Occipital lobe (tissue), 2 donors: ENCODE data around the gene CLDN1. TPM values are rescaled to one million over a fixed set of nuclear protein-coding genes. Genes with fewer than 3 reads are reported as not detected.
"Not testable (repeated sequence)": the region's sequence is repeated elsewhere in the genome, so short reads cannot be mapped to it uniquely, and the experiment has no call there.

Source experiments
- DNase-seq: peaks from one replicate; lab custom pipeline; 2025; lab: John Stamatoyannopoulos, UW
- total RNA-seq: library from RNA; depleted of rRNA; stranded (reverse); fragments of >200 nt; gene quantifications from one replicate; pipeline ENCODE4 v1.2.3, GENCODE V29; 2014

CLDN1 gene
- total RNA-seq, 1 donor from 2014 or later = 1.6 TPM

DNA sequence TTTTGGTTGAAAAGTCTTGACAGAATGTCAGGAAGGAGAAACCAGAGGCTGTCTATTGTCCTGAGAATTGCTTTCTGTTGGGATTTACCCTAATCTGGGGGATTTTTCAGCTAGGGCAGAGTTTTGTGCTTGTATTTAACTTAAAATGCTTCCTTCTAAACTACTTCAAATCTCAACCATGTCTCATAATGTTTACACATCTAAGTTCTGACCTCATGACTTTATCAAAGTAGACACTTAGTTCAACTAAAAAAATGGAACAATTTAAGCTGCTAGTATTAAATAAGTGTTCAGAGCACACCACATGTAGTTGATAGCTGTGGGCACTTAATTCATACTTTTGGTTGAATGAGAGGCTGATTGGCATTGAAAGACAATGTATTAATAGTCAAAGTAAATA, 28.2 kb downstream of the CLDN1 start:
- no peak for DNase-seq

DNA sequence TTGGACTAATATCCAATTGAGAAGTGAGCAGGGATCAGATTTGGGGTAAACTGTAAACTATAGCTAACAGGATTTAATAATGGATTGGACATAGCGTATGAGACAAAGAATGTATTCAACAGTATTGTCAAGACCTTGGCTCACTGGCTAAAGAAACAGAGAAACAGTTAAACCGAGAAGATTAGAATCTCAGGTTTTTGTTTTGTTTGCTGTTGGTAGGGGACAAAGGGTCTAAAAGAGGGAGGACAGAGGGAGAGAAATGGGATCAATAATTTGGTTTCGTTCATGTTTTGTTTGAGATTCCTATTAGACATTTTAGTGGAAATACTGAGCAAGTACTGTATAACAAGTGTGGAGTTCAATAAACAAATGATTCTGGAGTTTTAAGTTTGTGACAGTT, 28.6 kb downstream of the CLDN1 start:
- DNase-seq = no peak

DNA sequence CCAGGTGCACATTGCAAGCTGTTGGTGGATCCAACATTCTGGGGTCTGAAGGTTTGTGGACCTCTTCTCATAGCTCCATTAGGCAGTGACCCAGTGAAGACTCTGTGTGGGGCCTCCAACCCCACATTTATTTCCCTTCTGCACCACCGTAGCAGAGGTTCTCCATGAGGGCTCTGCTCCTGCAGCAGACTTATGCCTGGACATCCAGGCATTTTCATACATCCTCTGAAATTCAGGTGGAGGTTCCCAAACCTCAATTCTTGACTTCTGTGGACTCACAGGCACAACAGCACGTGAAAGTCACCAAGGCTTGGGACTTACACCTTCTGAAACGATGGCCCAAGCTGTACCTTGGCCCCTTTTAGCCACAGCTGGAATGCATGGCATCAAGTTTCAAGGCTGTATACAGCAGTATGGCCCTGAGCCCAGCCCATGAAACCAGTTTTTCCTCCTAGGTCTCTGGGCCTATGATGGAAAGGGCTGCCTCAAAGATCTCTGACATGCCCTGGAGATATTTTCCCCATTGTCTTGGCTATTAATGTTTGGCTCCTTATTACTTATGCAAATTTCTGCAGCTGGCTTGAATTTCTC, 30.2 kb downstream of the CLDN1 start:
- no peak for DNase-seq

DNA sequence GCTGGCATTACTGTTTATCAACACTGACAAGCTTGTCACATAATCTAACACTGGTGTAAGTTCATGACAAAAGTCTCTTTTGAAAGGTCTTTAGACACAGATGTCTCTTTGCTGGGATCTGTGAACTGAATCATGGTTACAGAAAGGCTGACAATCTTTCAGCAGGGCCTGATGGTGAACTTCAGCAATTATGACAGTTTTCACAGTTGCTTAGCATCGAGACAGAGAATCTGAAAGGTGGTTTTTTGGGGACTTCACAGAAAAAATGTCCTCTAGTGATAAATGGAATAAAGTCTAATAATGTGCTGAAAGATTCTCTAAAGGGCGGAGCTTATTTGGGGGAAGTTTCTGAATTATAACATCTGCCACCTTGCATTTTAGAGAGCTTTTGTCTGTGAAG, 32.3 kb downstream of the CLDN1 start:
- no peak for DNase-seq

DNA sequence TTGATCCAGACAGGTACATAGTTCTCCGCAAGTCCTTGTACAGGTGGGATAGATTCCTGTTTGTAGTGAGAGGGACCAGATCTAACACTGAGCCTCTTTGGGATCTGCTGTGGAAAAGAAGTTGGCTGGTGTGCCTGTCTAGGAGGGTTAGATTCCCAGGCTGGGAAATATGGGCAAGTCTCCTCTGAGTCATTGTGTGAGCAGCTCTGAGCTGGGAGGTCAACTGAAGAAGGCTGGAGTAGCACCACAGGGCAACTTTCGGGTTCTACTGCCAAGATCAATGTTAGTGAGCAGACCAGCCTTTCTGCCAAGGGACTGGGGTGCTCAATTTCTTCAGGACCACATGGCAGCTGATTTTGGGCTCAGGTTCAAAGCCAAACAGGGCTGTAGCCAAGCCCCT, 33.4 kb downstream of the CLDN1 start:
- DNase-seq = no peak

DNA sequence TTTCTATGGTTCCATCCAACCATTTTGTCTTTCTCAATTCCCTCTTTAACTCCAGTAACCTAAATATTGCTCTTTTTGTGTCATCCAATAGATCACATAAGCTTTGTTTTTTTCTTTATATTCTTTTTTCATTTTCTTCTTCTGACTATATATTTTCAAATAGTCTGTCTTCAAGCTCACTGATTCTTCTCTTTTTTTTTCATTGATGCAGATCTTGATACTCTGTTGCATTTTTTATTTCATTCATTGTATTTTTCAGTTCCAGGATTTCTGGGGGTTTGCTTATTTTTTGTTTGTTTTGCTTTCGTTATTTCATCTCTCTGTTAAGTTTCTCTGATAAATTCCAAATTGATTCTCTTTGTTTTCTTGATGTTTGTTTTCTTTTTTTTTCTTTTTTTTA, 36.2 kb downstream of the CLDN1 start:
- no peak for DNase-seq

DNA sequence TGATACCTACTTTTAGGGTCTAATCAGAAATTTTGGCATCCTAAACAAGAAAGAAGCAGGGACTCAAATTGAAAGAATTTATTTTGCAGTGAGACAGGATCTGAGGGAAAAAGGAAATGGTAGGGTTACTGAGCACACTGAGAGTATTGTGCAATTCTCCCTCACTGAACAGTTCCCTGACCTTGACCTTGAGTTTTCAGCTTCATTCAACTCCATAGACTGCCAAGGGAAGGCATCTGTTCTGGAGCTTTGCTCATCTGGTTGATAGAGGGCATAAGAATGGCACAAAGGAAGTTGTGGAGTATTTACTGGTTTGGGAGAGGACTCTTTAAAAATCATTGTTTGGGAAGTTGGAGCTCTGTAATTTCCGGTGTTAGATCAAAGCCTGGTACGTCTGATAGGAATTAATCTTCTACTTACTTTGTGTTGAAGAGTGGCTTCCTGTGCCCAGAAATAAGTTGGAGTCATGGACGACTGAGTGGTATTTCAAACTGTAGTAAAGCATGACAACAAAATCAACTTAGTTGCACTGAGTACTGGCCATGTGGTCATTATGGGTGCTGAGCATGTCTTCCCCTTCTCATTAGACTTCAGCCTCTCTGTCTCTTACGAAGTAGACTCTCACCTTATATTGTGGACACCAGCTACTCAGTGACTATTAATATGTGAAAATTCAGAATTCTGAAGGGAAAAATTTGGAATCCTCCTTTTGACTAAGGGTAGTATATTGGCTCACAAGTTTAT, 40.8 kb downstream of the CLDN1 start:
- DNase-seq = no peak

DNA sequence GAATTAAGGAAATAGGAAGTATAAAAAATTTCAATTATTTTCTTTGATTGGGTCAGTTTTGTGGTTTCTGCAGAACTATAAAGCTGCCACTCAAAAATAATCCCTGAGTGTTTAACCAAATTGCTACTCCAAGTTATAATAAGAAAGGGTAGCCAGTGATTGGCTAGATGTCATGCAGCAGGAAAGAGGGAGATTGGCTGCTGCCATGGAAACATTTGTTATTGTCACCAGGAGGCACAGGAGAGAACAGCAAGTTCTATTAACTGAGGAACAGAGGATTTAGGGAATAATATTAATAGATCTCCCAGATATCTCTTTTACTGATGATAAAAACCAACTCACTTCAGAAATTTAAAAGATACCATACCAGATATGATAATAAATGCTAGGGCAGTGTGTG, 42.6 kb downstream of the CLDN1 start:
- DNase-seq = no peak

DNA sequence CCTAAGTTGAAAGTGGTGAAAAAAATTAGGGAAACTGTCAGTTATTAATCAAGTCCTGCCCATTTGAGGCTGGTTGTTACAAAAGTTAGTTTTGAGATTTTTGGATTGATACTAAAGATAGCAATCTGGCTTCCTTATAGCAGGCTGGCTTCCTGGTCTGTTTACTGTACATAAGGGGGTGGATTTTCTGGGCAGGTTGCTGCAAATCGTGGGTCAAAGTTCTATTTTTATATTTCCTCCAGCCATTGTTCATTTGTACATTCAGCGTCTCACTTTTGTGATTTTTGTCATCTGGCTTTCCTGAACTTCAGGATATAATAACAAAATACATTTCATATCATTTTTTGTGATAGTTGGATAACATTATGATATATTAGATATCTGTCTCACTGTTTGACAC, 49.5 kb downstream of the CLDN1 start:
- no peak for DNase-seq

DNA sequence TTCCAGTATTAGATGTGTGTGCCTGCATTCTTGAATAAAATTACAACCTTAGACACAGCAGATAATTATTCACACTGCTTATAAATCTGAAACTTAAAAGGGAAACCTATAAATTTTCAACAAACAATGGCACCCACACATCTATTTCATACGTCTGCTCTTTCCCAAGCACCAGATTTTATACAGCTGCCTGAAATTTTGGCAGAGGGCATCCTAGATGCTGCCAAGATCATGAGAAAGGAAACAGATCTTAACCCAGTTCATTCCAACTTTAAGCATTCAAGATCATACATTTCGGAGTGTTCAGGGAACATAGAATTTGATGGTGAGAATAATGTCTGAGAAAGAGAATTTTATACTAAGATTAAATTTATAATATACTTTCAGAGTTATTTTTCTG, 53.1 kb downstream of the CLDN1 start:
- DNase-seq = no peak

DNA sequence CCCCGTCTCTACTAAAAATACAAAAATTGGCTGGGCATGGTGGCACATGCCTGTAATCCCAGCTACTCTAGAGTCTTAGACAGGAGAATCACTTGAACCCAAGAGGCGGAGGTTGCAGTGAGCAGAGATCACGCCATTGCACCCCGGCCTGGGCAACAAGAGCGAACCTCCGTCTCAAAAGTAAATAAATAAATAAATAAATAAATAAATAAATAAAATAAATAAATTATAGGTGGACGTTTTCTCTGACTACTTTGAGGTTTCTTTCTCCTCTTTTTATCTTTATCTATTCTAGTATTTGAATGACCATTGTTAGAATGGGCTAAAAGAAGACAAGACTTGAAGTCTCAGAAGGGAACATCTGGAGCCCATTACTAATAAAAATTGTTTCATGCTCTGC, 54.8 kb downstream of the CLDN1 start:
- not testable (repeated sequence) for DNase-seq

DNA sequence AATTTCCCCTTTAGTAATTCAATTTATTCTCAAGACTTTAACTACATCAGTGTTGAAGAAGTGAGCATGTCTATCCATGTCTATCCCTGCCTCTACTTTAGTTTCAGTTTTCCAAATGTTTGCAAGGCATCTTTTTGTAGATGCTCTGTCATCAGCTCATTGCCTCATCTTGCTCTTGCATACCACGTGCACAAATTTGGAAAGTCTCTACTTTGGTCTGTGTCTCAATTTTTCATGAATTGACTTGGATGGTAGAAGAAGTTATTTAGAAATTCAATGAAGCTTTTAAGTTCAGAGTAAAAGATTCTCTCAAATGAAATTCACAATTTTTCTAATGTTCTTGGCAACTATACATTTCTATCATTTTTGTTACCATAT, 55.3 kb downstream of the CLDN1 start:
- no peak for DNase-seq

DNA sequence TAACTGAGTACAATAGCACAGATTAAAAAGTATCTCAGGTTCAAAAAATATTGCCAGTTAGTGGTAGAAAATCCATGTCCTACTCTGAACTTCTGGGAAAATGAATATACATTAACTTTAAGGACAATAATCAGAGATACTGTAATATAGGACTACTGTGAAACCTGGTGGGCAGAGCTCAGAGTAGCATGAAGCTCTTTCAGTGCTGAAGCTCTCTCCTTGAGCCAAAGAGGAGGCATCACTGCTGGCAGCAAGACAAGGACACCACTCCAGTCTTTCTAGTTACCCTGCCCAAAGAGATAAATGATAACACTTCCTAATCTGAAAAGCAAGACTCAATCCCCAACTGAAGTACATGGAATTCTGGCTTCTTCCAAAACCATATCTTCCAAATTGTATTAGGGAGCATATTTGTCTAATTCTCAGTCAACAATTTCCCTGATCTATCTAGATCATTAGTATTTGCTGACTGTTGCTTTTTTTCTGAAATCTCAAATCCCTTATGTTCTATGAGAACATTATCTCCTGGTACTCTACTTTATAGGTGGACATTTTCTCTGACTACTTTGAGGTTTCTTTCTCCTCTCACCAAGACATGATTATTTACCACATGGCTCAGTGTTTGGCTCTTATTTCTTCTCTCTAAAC, 55.9 kb downstream of the CLDN1 start:
- DNase-seq = no peak

DNA sequence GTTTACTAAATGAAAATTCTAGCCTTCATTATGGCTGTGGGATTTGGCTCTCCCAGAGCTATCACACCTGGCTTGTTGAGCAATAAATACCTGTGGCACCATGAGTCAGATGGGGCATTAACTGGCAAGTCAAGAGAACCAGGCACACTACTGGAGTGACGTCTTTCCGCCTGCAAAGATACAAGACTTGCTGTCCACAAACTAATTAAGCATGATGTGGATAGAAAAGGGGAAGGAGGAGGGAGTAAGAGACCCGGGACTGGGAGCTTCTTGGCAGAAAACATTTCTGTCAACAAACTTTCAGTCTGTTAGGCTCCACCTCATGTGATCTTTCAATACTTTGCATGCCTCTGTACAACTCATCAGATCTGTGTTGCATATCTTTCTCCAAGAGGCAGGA, 56.5 kb downstream of the CLDN1 start:
- no peak for DNase-seq

DNA sequence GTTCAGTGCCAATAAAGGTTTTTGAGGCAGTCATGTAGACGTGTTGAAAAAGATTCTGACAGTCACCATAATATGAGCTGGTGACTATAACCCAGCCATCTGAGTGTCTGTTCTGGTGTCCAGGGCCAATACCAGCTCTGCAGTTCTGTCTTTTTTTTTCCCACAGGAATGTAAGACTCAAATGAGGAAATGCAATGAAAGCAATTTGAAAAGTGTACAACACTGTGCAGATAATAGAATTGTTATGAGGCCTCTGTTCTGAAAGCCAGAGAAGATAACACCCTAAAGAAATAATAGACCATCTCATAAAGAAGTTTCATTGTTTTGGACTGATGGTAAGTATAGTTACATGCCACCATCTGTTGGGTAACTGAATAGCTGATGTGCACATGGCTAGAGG, 57.1 kb downstream of the CLDN1 start:
- no peak for DNase-seq

DNA sequence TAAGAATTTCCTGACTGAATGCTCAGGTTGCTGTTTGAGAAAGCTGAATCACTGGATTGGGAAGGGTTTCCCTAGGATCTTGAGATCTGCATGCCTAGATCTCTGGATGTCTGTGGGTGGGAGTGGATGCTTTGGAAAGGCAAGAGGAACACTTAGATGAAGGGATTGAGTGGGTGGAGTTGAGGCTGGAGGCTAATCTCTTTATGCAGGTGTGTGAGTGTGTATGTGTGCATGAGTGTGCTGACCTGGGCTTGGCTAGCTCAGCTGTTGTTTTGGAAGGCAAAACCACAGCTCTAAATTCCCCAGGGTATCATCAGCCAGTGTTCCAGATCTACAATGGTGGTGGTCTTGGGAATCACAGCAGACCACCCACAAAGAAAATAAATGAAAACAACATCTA, 60.5 kb downstream of the CLDN1 start:
- DNase-seq = no peak

DNA sequence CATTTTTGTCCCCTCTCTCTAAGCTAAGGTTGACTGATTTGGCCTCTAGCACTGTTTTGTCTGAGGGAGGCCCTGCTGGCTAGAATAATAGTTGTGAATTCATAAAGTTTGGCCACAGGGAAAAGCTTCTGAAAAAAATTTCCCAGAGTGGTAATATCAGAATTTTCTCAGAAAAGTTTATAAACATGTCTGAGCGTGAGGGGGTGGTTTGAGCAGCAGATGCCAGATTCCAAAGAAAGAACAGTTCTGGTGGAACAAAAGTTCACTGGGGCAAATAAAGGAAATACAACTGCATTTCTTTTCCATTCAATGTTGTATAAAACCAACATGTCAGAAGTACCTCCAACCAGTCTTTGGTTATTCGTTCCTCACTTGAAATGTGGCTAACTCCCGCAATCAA, 61.2 kb downstream of the CLDN1 start:
- no peak for DNase-seq

DNA sequence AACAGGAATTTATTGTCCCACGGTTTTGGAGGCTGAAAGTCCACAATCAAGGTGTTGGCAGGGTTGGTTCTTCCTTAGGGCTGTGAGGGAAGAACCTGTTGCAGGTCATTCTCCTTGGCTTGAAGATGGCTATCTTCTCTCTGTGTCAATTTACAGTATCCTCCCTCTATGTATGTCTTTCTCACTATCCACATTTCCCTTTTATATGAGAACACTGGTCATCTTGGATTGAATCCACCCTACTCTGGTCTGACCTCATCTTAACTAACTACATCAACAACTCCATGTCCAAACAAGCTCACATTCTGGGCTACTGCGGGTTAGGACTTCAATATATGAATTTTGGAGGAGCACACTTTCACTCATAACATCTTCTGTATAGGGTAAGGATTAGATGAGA, 61.9 kb downstream of the CLDN1 start:
- DNase-seq = no peak

DNA sequence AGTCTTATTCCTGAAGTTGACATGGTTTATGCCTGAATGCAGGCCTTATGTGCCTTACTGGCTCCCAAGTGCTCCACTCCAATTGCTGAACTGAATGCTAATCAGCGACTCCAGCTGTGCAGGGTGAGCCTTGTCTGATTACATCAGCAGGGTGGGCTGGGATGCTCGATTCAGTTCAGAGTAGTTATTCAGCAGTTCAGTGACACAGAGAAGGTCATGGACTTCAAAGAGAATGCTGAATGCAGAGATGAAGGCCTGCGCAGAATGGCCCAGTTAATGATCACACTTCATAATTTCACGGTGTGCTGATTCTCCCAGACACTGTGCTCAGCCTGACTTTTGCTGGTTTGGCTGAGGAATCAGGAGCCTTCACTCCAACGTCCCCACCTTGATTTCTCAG, 63.6 kb downstream of the CLDN1 start:
- no peak for DNase-seq
